ENCODE results near the gene SKP1. TPM values are rescaled to one million over a fixed set of nuclear protein-coding genes. Genes with fewer than 3 reads are reported as not detected.

SKP1 gene
- total RNA-seq, 1 donor, result 229 TPM

DNA sequence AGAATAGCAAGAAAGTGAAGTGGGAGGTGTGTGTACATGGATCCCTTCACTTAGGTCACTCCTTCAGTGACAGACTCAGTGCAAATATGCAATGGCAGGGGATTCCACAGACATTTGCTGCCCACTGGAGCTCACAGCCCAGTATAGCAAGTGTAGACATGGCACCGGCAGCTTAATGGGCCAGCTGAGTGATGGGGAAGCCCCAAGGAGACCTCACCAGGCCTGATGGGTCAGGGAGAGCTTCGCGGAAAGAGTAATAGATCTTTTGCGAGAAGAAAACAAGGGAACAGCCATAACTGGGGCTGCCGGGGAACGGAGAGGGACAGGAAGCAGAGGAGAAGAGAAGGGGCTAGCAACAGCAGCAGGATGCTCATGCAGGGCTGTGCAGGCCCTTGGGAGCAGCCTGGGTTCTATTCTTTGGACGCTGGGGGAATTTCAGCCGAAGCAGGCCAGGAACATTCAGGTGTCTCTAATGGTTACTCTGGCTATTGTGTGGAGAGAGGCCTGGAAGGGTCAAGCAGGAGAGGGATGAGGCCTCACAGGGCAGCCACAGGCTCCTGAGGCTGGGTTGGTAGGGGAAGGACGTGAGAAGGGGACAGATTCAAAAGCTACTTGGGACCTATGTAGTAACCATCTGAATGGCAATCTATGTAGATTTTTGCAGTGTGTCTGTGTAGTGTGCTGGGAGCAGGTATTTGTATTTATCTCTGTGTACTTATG, 35.3 kb downstream of the SKP1 start:
- H3K4me1 ChIP-seq (ENCODE audit: insufficient read depth, low read length), result peaks cover 39% of the 10 kb centered on the region
- no peak overlapping the region for H3K4me3 ChIP-seq (ENCODE audit: low read length)
- H3K9me3 ChIP-seq (ENCODE audit: low read depth, low read length), result no peaks in the 10 kb centered on the region
- H3K27me3 ChIP-seq (ENCODE audit: insufficient read depth, low read length), result no peaks in the 10 kb centered on the region

DNA sequence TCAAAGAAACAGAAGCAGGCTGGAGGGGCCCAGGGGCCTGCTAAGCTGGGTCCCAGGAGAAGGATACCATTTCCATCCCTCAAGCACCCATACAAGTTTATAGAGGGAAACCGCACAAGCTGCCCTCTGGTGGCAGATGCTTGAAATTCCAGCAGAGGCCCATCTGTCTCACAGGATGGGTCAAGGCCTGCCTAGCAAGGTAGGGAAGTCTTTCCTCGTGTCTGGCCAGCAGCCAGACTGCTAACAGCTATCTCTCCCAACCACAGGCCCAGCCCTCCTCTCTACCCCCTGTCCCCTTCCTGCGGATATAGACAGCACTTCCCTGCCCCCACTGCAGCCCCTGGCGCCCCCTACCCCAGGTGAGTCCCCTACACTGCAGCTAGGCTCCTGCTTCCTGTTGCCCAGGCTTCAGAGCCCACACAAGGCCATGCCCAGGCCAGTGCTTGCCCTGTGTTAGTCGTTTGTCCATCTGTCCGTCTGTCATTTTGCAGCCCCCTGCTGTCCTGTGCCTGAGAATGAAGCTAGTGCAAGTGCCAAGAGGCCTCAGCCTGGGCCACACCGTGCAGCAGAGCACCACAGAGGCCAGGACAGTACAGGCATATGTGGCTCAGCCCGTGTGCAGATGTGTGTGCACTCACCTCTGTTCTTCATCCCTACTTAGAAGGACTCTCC, 36.1 kb downstream of the SKP1 start:
- peaks cover 43% of the 10 kb centered on the region for H3K4me1 ChIP-seq (ENCODE audit: insufficient read depth, low read length)
- H3K9me3 ChIP-seq (ENCODE audit: low read depth, low read length), result no peaks in the 10 kb centered on the region
- no peak overlapping the region for H3K4me3 ChIP-seq (ENCODE audit: low read length)
- no peaks in the 10 kb centered on the region for H3K27me3 ChIP-seq (ENCODE audit: insufficient read depth, low read length)

DNA sequence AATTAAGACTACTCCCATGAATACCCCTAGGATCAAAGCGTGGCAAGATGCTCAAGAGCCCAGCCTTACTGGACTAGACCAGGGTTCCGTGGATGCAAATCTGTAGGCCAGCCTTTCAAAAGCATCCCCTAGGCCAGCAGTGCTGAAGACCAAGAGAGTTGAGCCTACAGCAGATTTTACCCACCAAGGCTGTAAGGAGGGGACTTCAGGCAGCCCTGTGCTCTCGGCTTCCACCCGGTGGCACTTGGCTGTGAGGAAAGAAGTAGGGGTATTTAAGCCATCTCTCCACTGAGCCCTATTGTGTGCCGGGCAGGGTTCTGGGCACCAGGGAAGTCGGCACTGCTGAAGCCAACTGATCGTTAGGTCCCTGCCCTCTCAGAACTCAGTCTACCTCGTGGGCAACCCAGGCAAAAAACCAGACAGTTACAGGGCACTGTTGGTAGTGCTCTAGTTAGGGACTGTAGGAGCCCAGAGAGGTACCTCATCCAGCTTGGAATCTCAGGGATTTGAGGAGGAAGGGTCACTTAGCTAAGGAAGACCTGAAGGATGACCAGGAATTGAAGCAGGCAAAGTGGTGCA, 36.8 kb downstream of the SKP1 start:
- Histone ChIP-seq H3K4me1 (ENCODE audit: insufficient read depth, low read length) (peaks cover 43% of the 10 kb centered on the region), H3K27me3 (ENCODE audit: insufficient read depth, low read length) (no peaks in the 10 kb centered on the region)

DNA sequence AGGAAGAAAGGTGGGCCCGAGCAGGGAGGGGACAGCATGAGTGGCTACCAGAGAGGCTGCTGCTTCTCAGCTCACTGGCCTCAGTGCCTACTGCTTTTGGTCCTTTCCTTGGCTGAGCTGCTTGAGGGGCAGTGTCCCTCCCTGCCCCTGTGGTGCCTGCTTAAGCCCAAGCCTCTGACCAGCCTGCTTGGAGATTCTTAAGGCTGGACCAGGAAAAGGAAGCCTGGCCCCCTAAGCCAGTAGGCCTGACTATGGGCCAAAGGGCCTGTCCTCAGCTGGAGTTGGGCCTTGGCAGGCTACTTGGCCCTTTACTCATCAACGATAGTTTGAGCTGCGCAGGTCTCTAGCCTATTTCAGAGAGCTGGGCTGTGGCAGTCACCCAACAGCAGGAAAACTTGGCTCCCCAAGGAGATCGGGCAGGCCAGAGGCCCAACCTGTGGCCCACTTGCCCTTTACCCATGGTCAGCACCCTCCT, 37.3 kb downstream of the SKP1 start:
- H3K9me3 ChIP-seq (ENCODE audit: low read depth, low read length), result no peaks in the 10 kb centered on the region
- H3K4me1 ChIP-seq (ENCODE audit: insufficient read depth, low read length), result peaks cover 47% of the 10 kb centered on the region
- H3K27me3 ChIP-seq (ENCODE audit: insufficient read depth, low read length), result no peaks in the 10 kb centered on the region
- H3K4me3 ChIP-seq (ENCODE audit: low read length), result no peak overlapping the region

More for the DNA sequence above, 36.8 kb downstream of the SKP1 start:
- Histone ChIP-seq H3K4me3 (ENCODE audit: low read length) (no peak overlapping the region), H3K9me3 (ENCODE audit: low read depth, low read length) (no peaks in the 10 kb centered on the region)

DNA sequence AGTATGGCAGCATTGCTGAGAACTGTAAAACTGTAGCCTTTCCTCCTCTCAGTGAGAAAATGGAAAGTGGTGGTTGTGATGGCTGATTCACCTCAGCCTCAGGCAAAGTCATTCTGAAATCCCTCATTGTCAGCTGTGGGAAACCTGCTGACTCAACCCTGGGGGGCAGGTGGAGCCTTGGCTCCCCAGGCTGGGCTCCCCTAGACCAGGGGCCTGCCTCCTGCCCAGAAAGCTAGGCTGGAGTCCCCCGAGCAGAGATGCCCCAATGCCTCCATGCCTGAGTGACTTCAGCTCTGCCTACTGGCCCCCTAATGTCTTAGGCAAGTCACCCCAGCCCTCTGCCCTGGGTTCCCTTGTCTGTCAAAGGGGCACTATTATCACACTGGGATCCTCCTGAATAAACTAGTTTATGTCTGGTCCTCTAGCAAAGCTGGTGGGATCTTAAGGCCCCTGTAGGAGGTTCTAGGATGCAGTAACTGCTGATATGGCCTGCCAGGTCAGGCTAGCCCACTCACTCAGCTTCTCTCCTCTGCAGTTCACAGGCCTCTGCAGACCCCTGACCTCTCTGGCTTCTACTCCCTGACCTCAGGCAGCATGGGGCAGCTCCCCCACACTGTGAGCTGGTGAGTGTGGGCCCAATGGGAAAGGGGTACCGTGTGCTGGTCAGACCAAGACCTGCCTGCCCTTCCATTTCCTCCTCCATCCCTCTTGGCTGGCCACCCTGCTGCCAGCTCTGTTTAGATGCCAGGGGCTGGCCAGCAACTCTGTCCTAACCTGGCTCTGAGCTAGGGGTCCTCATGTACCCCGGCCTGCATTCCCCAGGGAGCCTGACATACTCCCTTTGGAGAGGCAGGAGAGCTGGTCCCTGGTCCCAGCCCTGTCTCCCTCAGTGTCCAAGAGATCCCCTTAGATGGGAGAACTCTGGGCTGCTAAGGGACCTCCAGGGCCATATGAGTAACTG, 38.1 kb downstream of the SKP1 start:
- H3K4me3 ChIP-seq (ENCODE audit: low read length), result no peak overlapping the region
- peaks cover 54% of the 10 kb centered on the region for H3K4me1 ChIP-seq (ENCODE audit: insufficient read depth, low read length)
- no peaks in the 10 kb centered on the region for H3K27me3 ChIP-seq (ENCODE audit: insufficient read depth, low read length)
- H3K9me3 ChIP-seq (ENCODE audit: low read depth, low read length), result no peaks in the 10 kb centered on the region

DNA sequence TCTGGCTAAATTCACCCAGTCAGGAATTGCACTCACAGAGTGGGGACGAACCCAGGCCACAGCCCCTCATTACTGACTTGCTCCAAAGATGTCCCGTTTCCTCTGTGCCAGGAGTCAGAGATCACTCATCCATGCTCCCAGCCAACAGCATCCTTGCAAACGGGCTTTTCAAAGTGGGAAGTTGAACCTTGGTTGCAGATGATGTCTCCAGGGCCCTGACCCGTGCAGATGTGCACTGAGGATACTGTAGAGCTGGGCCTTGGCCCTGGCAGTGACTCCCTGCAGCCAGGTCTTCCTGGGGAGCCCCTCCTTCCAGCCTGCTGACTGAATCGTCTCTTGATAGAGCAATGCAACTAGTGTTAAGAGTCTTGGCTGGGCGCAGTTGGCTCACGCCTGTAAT, 40.0 kb downstream of the SKP1 start:
- H3K9me3 ChIP-seq (ENCODE audit: low read depth, low read length), result no peaks in the 10 kb centered on the region
- H3K4me3 ChIP-seq (ENCODE audit: low read length), result no peak overlapping the region
- peaks cover 73% of the 10 kb centered on the region for H3K4me1 ChIP-seq (ENCODE audit: insufficient read depth, low read length)
- no peaks in the 10 kb centered on the region for H3K27me3 ChIP-seq (ENCODE audit: insufficient read depth, low read length)

DNA sequence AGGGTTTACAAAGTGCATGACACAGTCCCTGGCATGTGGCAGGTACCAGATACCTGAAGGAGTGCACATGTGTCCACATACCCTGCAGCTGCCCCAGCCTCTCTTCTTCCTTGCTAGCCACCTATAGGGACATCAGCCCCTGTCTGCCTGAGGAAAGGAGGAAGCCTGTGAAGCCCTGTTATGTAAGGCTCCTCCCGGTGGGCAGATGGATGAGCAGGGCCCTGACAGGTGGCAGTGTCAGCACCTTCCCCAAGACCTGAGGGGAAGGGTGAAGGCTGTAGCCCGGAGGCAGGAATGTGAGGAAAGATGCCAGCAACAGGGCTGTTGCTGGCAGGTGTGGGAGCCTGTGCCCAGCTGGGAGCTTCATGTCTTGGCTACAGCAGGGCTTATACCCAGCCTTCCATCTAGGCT, 40.5 kb downstream of the SKP1 start:
- Histone ChIP-seq H3K4me3 (ENCODE audit: low read length) (no peak overlapping the region), H3K4me1 (ENCODE audit: insufficient read depth, low read length) (peaks cover 79% of the 10 kb centered on the region)

DNA sequence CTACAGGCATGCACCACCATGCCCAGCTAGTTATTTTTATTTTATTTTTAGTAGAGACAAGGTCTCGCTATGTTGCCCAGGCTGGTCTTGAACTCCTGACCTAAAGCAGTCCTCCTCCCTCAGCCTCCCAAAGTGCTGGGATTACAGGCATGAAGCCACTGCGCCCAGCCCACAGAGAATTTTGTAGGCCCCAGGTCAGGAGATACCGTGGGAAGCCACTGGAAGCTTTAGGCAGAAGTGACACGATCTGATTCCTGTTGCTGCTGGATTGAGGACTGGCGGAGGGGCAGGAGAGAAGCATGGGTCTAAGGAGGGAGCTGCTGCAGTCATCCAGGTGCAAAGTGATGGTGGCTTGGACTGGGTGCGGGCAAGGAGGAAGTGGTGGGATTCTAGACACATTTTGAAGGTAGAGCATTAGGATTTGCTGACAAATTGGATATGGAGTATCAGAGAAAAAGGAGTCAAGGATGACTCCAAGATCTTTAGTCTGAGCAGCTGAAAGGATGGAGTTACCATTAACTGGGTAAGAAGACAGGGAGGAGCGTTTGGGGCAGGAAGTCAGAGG, 41.6 kb downstream of the SKP1 start:
- Histone ChIP-seq H3K27me3 (ENCODE audit: insufficient read depth, low read length) (no peaks in the 10 kb centered on the region), H3K9me3 (ENCODE audit: low read depth, low read length) (no peaks in the 10 kb centered on the region), H3K4me3 (ENCODE audit: low read length) (no peak overlapping the region), H3K4me1 (ENCODE audit: insufficient read depth, low read length) (peaks cover 84% of the 10 kb centered on the region)

More for the DNA sequence above, 40.5 kb downstream of the SKP1 start:
- Histone ChIP-seq H3K27me3 (ENCODE audit: insufficient read depth, low read length) (no peaks in the 10 kb centered on the region), H3K9me3 (ENCODE audit: low read depth, low read length) (no peaks in the 10 kb centered on the region)

DNA sequence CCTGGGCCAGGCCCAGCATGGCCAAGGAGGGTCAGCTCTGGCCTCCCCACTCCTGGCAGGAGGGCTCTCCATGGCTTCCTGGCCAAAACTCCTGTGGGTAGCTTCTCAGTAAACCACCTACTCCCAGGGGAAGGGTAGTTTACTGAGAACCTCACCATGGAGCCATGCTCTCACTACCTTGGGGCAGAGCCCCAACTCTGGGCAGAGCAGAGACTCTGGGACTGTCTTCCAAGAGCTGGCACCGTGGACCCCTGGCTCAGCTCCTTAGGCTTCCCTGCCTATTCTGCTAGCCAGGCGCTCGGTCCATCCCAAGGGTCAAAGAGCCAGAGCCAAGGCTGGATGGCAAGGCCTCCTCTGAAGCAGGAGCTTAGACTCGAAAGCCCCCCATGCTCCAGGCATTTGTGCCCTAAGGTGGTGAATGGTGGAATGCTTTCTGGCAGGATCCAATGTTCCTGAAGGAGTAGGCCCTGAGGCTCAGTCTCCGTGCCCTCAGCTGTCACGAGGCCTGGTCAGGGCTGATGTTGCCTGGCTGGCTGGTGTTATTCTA, 42.7 kb downstream of the SKP1 start:
- peaks cover 90% of the 10 kb centered on the region for H3K4me1 ChIP-seq (ENCODE audit: insufficient read depth, low read length)
- H3K4me3 ChIP-seq (ENCODE audit: low read length), result no peak overlapping the region
- no peaks in the 10 kb centered on the region for H3K27me3 ChIP-seq (ENCODE audit: insufficient read depth, low read length)
- H3K9me3 ChIP-seq (ENCODE audit: low read depth, low read length), result no peaks in the 10 kb centered on the region

DNA sequence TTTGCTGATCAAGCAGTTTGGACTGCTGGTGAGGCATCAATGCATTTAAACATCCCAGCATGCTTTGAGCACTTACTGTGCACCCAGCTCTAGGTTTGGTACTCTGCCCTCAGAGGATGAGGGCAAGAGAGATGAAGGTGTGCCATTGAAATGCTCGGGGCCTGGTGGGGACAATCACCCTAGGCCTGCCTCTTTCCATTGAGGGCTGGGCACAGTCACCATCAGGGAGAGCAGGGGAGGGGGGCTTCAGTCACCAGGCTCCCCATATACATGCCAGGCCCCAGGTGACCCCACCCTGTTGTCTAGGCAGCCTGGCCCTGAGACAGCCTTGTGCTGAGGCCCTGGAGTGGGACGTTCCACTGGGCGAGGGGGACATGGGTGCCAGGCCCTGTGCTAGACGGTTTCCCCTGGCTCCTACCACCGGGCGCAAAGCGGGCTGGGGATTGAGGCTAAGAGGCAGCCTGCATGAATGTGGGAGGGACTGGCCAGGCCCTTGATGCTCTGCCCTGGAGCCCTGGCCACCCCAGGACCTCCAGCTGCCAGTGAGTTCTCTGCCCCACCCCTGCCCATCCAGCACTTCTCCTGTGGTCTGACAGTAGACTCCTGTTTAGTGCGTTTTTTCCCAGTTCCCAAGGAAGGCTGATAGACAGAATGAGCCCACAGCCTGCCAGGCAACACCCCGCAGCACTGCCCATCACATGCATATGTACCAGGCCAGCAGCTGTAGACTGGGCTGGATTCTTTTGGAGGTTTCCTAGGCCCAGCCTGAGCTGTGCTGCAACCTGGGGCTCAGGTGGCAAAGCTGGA, 43.4 kb downstream of the SKP1 start:
- H3K9me3 ChIP-seq (ENCODE audit: low read depth, low read length), result no peaks in the 10 kb centered on the region
- peaks cover 96% of the 10 kb centered on the region for H3K4me1 ChIP-seq (ENCODE audit: insufficient read depth, low read length)
- no peak overlapping the region for H3K4me3 ChIP-seq (ENCODE audit: low read length)
- no peaks in the 10 kb centered on the region for H3K27me3 ChIP-seq (ENCODE audit: insufficient read depth, low read length)

DNA sequence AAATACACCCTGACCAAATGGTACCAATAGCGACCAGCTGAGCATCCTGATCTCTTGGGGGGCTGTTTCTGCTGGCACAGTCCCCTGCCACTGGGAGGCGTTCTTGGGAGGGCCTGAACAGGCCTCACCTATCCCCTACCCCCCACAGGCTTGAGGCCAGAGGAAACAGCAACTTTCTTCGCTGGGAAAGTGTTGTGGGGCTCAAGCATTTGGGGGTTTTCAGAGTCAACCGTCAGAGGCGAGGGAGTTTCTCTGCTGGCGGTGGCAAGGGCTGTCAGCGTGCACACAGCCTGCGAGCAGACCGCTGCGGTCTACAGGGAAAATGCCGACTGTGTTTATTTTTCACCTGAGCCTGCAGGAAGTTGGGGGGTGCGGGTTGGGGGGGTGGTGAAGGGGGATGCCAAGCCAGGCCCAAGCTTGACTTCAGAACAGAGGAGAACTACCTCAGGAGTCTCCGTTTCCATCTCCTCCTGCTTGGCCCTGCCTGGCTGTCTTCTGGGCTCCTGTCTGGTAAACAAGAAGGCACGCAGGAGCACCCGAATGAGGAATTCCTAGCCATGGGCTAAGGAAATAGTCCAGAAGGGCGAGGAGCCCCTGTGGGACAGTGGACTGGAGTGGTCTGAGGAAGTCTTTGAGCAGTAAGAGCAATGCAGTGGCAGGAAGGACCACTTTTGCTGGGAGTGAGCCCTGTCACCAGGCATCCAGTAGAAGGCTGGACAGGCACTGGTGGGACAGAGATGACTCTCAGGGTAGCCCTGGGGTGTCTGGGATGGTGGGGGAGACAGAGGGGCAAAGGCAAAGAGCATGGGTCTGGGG, 44.2 kb downstream of the SKP1 start:
- peaks cover 95% of the 10 kb centered on the region for H3K4me1 ChIP-seq (ENCODE audit: insufficient read depth, low read length)
- H3K4me3 ChIP-seq (ENCODE audit: low read length), result no peak overlapping the region
- no peaks in the 10 kb centered on the region for H3K27me3 ChIP-seq (ENCODE audit: insufficient read depth, low read length)
- no peaks in the 10 kb centered on the region for H3K9me3 ChIP-seq (ENCODE audit: low read depth, low read length)

DNA sequence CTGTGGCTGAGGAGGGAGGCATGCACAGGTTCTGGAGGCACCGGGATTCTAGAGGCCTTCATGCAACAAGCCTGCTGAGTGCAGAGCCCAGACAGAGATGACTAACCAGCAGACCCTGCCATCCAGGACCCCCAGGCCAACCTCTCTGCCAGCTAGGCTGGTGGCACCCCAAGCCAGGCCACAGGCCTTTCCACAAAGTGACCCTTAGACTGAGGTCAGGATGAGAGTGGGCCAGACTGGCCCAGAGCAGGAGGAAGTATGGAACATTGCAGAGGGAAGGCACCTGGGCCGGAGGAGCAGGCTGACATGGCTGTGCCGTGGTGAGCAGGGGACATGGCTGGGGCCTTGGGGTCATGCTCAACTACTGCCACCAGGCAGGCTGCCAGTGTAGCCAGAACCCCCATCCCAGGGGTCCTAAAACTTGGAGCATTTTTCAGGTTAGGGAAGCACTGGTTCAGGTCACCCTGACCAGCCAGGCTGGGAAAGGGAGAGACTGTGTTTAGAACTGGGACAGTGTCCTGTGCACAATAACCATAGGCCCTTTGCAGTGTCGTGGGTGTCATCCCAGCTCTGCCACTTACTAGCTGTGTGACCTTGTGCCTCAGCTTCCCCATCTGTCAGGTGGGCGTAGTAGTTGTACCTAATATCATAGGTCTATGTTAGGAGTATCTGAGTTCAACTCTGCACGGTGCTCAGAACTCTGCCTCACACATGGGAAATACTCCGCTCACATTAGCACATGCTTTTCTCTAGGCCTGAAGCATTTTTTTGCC, 45.0 kb downstream of the SKP1 start:
- Histone ChIP-seq H3K27me3 (ENCODE audit: insufficient read depth, low read length) (no peaks in the 10 kb centered on the region), H3K4me1 (ENCODE audit: insufficient read depth, low read length) (peaks cover 95% of the 10 kb centered on the region), H3K9me3 (ENCODE audit: low read depth, low read length) (no peaks in the 10 kb centered on the region), H3K4me3 (ENCODE audit: low read length) (no peak overlapping the region)

All from mononuclear cell (primary cell).